ENCODE results near the gene APOA4. TPM values are rescaled to one million over a fixed set of nuclear protein-coding genes. Genes with fewer than 3 reads are reported as not detected.

Gene APOA4
- polyA plus RNA-seq, 2 of the 4 experiments (the other 2 are of a cell fraction) = not detected

GRCh38 chr11:116774661-116775060 lies 48.4 kb downstream of the APOA4 start:
- CTCF ChIA-PET = interaction anchor here (1.0 kb wide), 1 partner anchor 61 kb away, joined by 3 read pairs; no protein-coding TSS in a partner anchor
- ATAC-seq (no peak), FAIRE-seq (no peak), DNase-seq (ENCODE audit: low read depth in 1 of 2, low spot score in 1 of 2) (no peak)
- Histone ChIP-seq H3K4me2 (no peak overlapping the region; the same call in 2 of the 3 replicates), H3K27ac (no peak overlapping the region), H3K9me3 (no peaks in the 10 kb centered on the region), H3K4me3 (no peak overlapping the region), H3K4me1 (peaks cover 15% of the 10 kb centered on the region; the same call in 2 of the 3 replicates)
- no peak for TF ChIP-seq JUN (IDR thresholded peaks at IDR 0.05)
- TF ChIP-seq PBX3 (IDR thresholded peaks at IDR 0.05) = no peak
- TF ChIP-seq EHF (CRISPR knock-in tag; IDR thresholded peaks at IDR 0.05) = no peak
- TF ChIP-seq FOSL2 (IDR thresholded peaks at IDR 0.05) = no peak
- no peak for TF ChIP-seq FOSL2 (CRISPR knock-in tag; IDR thresholded peaks at IDR 0.05)
- no peak for TF ChIP-seq PHF8 (IDR thresholded peaks at IDR 0.05; ENCODE audit: borderline replicate concordance, low read depth)
- TF ChIP-seq RCOR1 (IDR thresholded peaks at IDR 0.05; ENCODE audit: low read depth, low read length) = no peak
- TF ChIP-seq CBX8 (IDR thresholded peaks at IDR 0.05) = no peak
- no peak for TF ChIP-seq ZSCAN20 (CRISPR knock-in tag; IDR thresholded peaks at IDR 0.05)
- no peak for TF ChIP-seq HMGXB4 (CRISPR knock-in tag; IDR thresholded peaks at IDR 0.05; ENCODE audit: borderline replicate concordance)
- TF ChIP-seq HEYL (CRISPR knock-in tag; IDR thresholded peaks at IDR 0.05) = no peak
- TF ChIP-seq NPAS2 (CRISPR knock-in tag; IDR thresholded peaks at IDR 0.05; ENCODE audit: borderline replicate concordance) = no peak
- no peak for TF ChIP-seq JUNB (IDR thresholded peaks at IDR 0.05)
- TF ChIP-seq NFE2L2 (conservative IDR thresholded peaks at IDR 0.05; ENCODE audit: low read length) = no peak
- POLR2A ChIA-PET = interaction anchor here (1.5 kb wide), 1 partner anchor 14 kb away, joined by 4 read pairs; the partner anchor contains the start of gene ZPR1
- 88% methylated on average over 5 of the region's 5 CpGs for WGBS (ENCODE audit: missing lambda C conversion rate)

GRCh38 chr11:116773203-116774097 lies 49.7 kb downstream of the APOA4 start:
- FAIRE-seq (no peak), DNase-seq (ENCODE audit: low read depth in 1 of 2, low spot score in 1 of 2) (no peak), ATAC-seq (peak; percentile 78 to 82)
- POLR2A ChIA-PET = interaction anchor here (0.5 to 1.7 kb wide), 4 partner anchors 10 to 407 kb away, joined by 3 to 6 read pairs (median 5); partner anchors contain the start of gene ZPR1
- 11% methylated on average over 16 of the region's 25 CpGs for WGBS (ENCODE audit: missing lambda C conversion rate)
- Histone ChIP-seq H3K4me1 (peaks cover 15% of the 10 kb centered on the region; the same call in 2 of the 3 replicates), H3K4me2 (peak overlapping the region; percentile 81), H3K9me3 (no peaks in the 10 kb centered on the region), H3K4me3 (peak overlapping the region; percentile 63), H3K27ac (peak overlapping the region; percentile 96 to 100)
- CTCF ChIA-PET = interaction anchor here (1.0 to 1.3 kb wide), 3 partner anchors 16 to 63 kb away, joined by 3 to 4 read pairs (median 3); no protein-coding TSS in a partner anchor
- TF ChIP-seq MAX (IDR thresholded peaks at IDR 0.05) = 0 out of 2 replicates have a peak, but pooled peaks have one; percentile 10
- no peak for TF ChIP-seq GATA3 (IDR thresholded peaks at IDR 0.05; ENCODE audit: borderline replicate concordance)
- TF ChIP-seq JUN (IDR thresholded peaks at IDR 0.05) = peak in 1 of 2 experiments; percentile 62; a peak in 1 of 5 replicates
- TF ChIP-seq ATOH8 (CRISPR knock-in tag; IDR thresholded peaks at IDR 0.05; ENCODE audit: low read depth) = no peak
- TF ChIP-seq BCL3 (IDR thresholded peaks at IDR 0.05) = 0 out of 3 replicates have a peak, but pooled peaks have one; percentile 51
